Measurements from ENCODE around the gene TMEM43.

DNA sequence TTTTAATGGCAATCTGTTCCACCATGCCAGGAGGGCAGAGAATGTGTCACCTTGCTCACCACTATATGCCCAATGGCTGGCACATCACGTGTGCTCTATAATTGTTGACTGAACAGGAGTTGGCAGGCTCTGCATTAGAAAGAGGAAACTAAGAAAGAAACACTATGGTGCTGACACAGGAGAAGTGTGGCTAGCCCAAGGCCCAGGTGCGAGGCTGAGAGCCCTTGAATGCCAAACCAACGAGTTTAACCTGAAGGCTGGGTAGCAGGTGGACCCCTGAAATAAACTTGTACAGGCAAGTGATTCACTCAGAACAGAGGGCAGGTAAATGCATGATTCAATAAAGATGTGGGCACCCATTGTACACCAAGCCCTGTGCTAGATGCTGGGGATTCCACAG is 2.6 kb upstream of the TMEM43 start:
- TF ChIP-seq, protein P1, sequence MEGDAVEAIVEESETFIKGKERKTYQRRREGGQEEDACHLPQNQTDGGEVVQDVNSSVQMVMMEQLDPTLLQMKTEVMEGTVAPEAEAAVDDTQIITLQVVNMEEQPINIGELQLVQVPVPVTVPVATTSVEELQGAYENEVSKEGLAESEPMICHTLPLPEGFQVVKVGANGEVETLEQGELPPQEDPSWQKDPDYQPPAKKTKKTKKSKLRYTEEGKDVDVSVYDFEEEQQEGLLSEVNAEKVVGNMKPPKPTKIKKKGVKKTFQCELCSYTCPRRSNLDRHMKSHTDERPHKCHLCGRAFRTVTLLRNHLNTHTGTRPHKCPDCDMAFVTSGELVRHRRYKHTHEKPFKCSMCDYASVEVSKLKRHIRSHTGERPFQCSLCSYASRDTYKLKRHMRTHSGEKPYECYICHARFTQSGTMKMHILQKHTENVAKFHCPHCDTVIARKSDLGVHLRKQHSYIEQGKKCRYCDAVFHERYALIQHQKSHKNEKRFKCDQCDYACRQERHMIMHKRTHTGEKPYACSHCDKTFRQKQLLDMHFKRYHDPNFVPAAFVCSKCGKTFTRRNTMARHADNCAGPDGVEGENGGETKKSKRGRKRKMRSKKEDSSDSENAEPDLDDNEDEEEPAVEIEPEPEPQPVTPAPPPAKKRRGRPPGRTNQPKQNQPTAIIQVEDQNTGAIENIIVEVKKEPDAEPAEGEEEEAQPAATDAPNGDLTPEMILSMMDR (conservative IDR thresholded peaks at IDR 0.05) = no peak
- no peak for TF ChIP-seq ZFX (IDR thresholded peaks at IDR 0.05)
